ENCODE data around the gene TLK1.

TLK1 gene

DNA sequence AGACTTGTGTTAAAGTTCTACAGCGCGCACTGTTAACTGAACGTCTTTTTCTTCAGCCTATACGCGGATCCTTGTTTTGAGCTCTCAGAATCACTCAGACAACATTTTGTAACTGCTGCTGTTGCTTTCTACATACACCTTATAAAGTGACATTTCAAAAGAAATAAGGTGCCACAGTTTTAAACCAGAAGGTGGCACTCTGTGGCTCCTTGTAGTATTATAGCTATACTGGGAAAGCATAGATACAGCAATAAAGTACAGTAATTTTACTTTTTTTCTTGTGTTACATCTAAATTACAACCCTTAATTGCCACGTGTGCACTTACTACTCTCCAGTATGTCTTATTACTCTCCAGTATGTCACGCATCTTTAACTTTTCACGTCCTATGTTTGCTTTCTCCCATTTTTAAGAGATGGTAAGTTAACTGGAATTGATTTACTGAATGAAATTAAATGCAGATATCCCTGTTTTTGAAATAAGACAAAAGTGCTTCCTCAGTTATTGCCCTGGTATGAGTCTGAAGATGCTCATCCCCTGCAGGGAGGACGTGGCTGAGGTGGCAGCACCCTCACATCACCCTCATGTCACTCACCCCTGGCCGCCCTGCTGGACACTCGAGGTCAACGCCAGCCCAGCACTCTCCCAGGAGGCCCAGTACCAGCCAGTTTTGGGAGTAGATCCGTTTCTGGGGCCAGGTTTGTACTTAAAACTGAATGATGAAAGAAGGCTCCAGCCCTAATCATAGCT, 193.9 kb downstream of the TLK1 start:
- DNase-seq (ENCODE audit: low read depth): no peak

DNA sequence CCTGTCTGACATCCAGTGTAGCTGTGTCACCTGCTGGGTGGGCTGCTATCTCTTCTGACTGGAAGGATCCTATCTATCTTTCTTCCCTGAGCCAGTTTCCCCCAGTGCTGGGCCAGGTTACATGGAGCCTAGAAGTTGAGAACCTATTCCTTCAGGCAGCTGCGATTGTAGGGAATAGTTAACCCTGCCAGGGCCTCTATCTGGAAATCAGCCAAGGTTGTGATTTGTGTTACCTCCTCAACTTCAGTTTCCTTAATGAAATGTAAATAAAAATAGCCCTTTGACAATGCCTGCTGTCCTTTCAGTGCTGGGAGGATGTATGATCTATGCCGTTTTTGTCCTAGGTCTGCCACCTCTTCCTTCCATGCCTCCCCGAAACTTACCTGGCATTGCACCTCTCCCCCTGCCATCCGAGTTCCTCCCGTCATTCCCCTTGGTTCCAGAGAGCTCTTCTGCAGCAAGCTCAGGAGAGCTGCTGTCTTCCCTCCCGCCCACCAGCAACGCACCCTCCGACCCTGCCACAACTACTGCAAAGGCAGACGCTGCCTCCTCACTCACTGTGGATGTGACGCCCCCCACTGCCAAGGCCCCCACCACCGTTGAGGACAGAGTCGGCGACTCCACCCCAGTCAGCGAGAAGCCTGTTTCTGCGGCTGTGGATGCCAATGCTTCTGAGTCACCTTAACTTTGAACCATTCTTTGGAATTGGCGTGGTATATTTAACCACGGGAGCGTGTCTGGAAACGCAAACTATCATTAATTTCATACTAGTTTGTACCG, 195.1 kb downstream of the TLK1 start:
- no peak for DNase-seq (ENCODE audit: low read depth)

DNA sequence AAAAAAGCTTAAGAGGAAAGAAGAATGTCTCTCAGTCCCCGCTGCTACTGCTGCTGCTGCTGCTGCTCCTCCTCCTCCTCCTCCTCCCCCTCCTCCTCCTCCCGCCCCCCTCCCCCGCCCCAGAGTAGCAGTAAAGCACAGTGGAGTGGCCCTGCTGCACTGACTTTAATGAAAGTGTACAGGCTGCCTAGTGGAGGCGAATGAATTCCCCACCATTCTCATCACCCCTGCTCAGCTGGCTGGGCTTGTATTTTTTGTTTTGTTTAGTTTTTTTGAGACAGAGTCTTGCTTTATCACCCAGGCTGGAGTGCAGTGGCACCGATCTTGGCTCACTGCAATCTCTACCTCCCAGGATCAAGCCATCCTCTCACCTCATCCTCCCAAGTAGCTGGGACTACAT, 197.3 kb downstream of the TLK1 start:
- no peak for DNase-seq (ENCODE audit: low read depth)

GRCh38 chr2:170953941-170954340, 206.8 kb downstream of the TLK1 start:
- no peak for DNase-seq (ENCODE audit: low read depth)

DNA sequence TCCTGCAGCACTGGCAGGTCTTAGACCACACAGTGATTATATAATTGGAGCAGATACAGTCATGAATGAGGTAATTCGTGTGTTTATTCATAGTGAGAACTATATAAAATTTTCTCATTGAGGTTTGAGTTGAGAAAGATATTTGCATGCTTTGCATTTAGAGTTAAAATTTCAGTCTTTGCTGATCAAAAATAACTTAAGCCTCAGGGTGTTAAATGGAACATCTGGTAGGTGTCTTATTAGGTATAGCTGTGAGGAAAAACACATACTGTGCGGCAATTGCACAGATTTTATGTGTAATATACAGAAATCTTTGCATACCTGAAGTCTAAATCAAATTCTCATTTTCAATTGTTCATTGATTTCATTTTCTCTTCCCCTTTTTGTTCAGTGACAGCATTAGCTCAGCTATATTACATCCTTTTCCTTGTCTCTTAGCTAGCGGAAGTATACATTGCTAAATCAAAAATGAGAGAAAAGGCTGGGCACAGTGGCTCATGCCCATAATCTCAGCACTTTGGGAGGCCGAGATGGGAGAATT, 210.4 kb downstream of the TLK1 start:
- no peak for DNase-seq (ENCODE audit: low read depth)

DNA sequence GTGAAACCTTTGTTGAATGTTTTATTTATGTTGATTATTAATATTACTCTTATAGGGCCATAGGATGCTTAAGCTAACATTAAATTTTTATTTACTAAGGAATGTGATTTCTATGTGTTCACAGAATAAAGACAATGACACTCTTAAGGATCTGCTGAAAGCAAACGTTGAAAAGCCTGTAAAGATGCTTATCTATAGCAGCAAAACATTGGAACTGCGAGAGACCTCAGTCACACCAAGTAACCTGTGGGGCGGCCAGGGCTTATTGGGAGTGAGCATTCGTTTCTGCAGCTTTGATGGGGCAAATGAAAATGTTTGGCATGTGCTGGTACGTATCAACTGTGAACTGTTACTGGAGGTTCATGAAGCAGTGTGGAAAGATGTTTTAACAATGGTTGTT, 211.3 kb downstream of the TLK1 start:
- no peak for DNase-seq (ENCODE audit: low read depth)

- DNase-seq (ENCODE audit: low read depth): no peak
Observed at GRCh38 chr2:170944545-170944944, 216.1 kb downstream of the TLK1 start.

DNA sequence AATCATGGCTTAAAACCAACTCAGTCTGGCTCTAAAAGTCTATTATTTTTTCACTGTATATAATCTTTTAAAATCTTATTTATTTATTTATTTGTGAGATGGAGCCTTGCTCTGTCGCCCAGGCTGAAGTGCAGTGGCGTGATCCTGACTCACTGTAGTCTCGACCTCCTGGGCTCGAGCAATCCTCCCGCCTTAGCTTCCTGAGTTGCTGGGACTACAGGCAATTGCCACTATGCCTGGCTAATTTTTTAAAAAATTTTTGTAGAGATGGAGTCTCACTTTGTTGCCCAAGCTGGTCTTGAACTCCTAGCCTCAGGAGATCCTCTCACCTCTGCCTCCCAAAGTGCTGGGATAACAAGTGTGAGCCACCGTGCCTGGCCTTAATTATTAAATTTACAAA, 217.1 kb downstream of the TLK1 start:
- DNase-seq (ENCODE audit: low read depth): no peak

DNA sequence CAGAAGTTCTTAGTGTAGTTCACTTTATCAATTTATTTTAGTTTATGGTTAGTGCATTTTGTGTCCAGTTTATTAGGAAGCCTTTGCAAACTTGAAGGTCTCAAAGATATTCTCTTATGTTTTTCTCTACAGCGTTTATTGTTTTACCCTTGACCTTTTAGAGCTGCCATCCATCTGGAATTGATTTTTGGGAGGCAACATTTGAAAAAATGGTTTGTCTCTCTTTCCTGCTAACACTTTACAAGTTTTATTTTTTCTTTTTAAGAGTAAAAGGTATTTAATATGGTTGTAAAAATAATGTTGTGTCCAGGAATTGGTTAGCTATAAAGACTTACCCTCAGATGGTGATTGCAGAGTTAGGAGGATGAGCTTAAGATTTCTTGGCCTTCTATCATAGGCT, 217.7 kb downstream of the TLK1 start:
- no peak for DNase-seq (ENCODE audit: low read depth)

- DNase-seq (ENCODE audit: low read depth): no peak
Observed at GRCh38 chr2:170942615-170943014, 218.1 kb downstream of the TLK1 start.

Measured in activated gamma-delta T cell treated with anti-CD3 and anti-CD28 coated beads, Interleukin-2, amount 50 U/mL, for 16 hours (primary cell).